Measurements from ENCODE around the gene KIRREL1.

Gene KIRREL1

DNA sequence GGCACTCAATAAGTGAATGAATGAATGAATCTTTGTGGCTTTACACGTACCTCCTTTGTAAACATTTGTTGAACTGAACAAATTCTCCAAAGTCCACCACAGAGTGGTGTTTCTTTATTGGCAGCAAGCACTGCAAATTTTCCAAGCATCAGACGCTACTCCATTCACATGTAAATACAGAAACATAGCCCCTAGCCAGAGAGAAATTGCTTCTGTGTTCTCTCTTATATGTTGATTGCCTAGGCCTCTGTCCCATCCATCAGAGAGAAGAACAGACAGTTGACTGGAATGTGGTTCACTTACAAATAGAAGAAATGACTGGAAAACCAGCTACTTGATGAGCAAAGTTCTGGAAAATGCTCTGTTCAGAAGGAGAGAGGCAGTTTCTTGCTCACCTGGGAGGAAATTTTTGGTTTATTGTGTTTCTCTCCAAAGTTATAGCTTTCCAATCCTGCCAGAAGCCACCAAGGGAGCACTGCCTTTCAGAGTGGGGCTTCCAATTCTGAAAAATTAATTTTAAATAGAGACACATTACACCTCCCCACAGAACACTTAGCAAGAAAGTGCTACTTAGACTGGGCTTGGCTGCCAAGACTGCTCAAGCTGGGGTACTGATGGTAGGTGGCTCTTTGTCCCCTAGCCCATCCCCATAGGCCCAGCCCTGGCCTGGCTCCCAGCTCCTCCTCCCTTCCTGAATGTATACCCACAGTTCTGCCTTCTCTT lies 18.1 kb upstream of the KIRREL1 start:
- no peak for DNase-seq (ENCODE audit: extremely low read depth, low read depth)

DNA sequence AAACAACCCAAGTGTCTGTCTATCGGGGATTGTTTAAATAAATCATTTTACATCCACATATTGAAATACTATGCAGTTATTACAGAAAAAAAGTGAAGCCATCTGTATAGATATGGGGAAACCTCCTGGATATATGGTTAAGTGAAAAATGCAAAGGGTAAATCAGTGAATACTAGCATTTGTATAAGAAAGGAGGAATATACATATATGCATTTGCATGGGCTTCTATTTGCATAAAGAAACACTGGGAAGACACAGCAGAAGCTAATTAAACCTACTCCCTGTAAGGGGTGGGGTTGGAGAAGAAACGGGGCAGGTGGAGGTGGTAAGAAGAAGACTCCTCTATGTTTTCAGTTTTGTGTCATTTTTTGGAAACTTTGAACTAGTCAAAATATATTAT lies 16.6 kb upstream of the KIRREL1 start:
- no peak for DNase-seq (ENCODE audit: extremely low read depth, low read depth)
- TF ChIP-seq, protein P1, sequence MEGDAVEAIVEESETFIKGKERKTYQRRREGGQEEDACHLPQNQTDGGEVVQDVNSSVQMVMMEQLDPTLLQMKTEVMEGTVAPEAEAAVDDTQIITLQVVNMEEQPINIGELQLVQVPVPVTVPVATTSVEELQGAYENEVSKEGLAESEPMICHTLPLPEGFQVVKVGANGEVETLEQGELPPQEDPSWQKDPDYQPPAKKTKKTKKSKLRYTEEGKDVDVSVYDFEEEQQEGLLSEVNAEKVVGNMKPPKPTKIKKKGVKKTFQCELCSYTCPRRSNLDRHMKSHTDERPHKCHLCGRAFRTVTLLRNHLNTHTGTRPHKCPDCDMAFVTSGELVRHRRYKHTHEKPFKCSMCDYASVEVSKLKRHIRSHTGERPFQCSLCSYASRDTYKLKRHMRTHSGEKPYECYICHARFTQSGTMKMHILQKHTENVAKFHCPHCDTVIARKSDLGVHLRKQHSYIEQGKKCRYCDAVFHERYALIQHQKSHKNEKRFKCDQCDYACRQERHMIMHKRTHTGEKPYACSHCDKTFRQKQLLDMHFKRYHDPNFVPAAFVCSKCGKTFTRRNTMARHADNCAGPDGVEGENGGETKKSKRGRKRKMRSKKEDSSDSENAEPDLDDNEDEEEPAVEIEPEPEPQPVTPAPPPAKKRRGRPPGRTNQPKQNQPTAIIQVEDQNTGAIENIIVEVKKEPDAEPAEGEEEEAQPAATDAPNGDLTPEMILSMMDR (IDR thresholded peaks at IDR 0.05; ENCODE audit: low read depth, low read length) = no peak

More for the DNA sequence above, 18.1 kb upstream of the KIRREL1 start:
- TF ChIP-seq, protein P1 (IDR thresholded peaks at IDR 0.05; ENCODE audit: low read depth, low read length) = no peak

DNA sequence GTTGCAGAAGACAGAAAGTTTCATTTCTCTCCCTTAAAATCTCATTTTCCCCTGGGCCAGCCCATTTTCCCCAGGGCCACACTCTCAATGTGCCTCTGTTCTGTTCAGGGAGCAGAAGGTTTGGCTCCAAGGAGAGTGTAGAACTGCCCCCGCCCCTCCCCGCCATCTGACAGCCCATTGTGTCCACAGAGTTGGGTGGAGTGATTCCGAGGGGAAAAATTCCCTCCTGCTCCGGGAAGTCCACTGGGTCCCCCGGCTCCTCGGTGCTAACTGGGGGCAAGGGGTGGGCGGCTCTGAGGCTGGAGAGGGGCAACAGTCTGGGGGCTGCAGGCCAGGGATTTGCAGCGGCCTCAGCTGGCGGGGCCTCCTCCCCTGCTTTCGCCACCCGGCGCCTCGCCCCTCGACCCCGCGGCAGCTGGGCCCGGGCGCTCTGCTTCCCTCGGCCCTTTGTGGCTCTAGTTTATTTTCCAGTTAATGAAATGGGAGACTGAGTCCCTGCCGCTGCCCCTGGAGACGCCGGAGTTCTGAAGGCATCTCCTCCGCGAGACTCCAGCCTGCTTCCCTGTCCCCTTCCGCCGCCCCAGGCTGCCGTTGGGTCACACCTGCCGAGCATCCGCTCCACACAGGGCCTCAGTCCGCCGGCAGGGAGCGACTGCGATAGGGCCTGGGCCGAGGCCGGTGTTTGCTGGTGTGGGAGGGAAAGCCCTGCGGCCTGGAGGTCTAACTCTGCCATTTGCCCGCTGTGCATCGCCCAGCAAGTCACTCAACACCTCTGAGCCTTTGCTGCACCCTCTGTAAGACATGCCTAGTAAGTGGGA lies 14.7 kb upstream of the KIRREL1 start:
- no peak for DNase-seq (ENCODE audit: extremely low read depth, low read depth)
- TF ChIP-seq, protein P1 (IDR thresholded peaks at IDR 0.05; ENCODE audit: low read depth, low read length) = no peak

DNA sequence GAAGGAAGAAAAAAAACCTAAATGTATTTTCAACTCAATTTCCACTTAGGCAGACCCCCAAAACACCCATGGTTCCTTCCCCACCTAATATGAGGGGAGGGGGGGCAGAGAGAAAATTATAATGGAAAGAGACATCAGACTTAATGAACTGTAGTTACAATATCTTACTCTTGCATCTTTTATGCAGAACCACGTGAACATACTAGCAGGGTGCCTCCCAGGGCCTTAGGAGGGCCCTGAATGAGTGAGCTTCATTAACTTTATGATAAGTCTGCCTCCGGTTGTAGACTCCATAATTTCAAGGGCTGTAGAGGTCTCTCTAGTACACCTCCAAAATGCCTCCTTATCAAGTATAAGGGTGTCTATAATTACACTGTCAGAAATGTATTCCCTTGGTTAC lies 11.3 kb upstream of the KIRREL1 start:
- TF ChIP-seq, protein P1 (IDR thresholded peaks at IDR 0.05; ENCODE audit: low read depth, low read length) = no peak
- DNase-seq (ENCODE audit: extremely low read depth, low read depth) = no peak

DNA sequence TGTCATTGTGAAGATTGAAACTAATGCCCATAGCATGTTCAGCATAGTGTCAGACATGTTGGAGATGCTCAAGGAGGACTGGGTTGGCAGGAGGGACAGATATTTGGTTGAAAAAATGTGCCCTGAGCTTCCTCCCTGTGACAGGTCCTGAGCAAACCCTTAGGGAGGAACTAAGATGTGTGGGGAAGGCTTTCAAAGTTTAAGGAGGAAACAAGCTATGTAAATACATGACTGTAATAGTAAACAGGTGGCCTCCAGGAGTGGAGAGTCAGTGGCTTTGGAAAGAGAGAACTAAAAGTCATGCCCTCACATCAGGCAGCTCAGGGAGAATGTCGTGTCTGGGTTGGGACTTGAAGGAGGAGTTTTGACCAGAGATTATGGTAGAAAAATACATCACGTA lies 9.7 kb upstream of the KIRREL1 start:
- DNase-seq (ENCODE audit: extremely low read depth, low read depth) = no peak
- TF ChIP-seq, protein P1 (IDR thresholded peaks at IDR 0.05; ENCODE audit: low read depth, low read length) = no peak

DNA sequence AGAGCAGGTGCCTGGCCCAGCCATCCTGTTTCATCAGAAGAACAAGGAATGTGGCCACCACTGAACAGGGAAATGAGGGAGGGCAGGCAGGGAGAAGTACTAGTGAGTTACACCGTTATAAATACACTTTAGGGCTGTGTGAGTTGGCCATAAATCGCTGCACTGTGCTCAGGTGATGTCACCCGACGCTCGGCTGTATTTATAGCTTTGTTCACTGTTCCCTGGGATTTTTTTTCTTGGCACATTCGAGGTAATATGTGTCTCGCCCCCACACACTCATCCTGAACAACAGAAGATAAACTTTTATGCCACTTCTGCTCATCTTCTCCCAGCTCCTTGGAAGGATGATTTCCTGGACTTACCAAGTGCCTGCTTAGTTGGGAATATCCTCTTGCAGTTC lies 9.0 kb upstream of the KIRREL1 start:
- TF ChIP-seq, protein P1 (IDR thresholded peaks at IDR 0.05; ENCODE audit: low read depth, low read length) = no peak
- DNase-seq (ENCODE audit: extremely low read depth, low read depth) = no peak

DNA sequence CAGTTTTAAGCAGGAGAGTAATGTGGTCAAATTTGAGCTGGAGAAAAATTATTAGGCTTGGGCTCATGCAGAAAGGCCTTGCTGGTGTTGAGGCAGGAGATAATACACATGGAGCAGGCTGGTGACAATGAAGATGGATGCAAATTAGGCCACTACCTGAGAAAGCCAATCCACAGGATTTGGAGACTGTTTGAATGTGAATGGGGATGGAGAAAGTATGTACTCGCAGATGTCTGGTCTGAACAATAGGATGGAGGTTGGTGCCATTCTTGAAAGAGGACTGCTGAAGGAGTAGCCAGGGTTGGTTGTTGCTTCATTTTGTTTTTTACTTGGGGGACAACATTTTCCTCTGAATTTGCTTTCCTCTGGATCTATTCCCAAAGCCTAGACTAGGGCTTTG lies 8.0 kb upstream of the KIRREL1 start:
- DNase-seq (ENCODE audit: extremely low read depth, low read depth) = no peak
- TF ChIP-seq, protein P1 (IDR thresholded peaks at IDR 0.05; ENCODE audit: low read depth, low read length) = no peak

All from AG09319 (cell line).